Liver (tissue), 3 donors: ENCODE results near the gene WWC2.

Source experiments
- FOXA1 ChIP-seq: IDR thresholded peaks from 2 replicates; pipeline ENCODE4 v1.6.1; 2016; ENCODE audit warnings: antibody characterized with exemption
- JUND ChIP-seq, 2 donors: IDR thresholded peaks; 2 replicates each; pipeline ENCODE4 v1.6.1; 2016; ENCODE audit warnings: antibody characterized with exemption in 2 of 2
- NR2F2 ChIP-seq: IDR thresholded peaks from 2 replicates; pipeline ENCODE4 v1.6.1; 2016; ENCODE audit warnings: antibody characterized with exemption
- RAD21 ChIP-seq, 2 donors: IDR thresholded peaks; 2 replicates each; pipeline ENCODE4 v1.6.1; 2016; ENCODE audit warnings: antibody characterized with exemption in 2 of 2, mild to moderate bottlenecking in 2 of 2
- RXRA ChIP-seq, 2 donors: IDR thresholded peaks; 2 replicates each; pipeline ENCODE4 v1.6.1; 2017 to 2018; ENCODE audit warnings: antibody characterized with exemption in 2 of 2, mild to moderate bottlenecking in 1 of 2
- SP1 ChIP-seq: IDR thresholded peaks from 2 replicates; pipeline ENCODE4 v1.6.1; 2018; ENCODE audit warnings: antibody characterized with exemption, mild to moderate bottlenecking
- TF ChIP-seq, protein P1 (sequence below): fragments of 150-350 bp; IDR thresholded peaks from 2 replicates; pipeline ENCODE4 v1.5.1; 2017; ENCODE audit warnings: improper control_type of control experiment, low read depth, low read length; ENCODE audit not compliant: missing input control
- TF ChIP-seq, protein P2 (sequence below): IDR thresholded peaks from 2 replicates; pipeline ENCODE4 v1.6.1; 2016; ENCODE audit warnings: antibody characterized with exemption
- TF ChIP-seq, protein P3 (sequence below): IDR thresholded peaks from 2 replicates; pipeline ENCODE4 v1.6.1; 2016; ENCODE audit warnings: antibody characterized with exemption
- TF ChIP-seq, protein P4 (sequence below): IDR thresholded peaks from 2 replicates; pipeline ENCODE4 v1.6.1; 2016; ENCODE audit warnings: antibody characterized with exemption, mild to moderate bottlenecking
- donor health status: healthy.
- donor health status: healthy.

DNA sequence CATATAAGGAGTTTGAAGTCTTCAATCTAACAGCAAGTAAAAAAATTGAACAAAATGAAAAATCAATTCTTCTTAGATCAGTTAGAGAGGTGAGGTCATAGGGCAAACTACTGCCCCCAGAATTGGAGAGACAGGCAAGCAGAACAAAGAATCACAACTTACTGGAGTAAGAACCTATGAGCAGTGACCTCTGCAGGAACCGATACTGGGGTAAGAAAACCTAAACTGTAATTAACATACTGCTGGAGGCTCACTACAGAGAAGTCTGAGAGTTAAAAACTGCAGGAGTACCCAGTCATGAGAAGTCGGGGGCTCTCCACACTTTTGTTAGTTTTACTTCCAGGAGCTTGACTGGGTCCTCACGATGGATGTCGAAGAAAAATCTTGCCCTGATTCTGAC, 205.0 kb downstream of the WWC2 start:
- TF ChIP-seq, protein P1, sequence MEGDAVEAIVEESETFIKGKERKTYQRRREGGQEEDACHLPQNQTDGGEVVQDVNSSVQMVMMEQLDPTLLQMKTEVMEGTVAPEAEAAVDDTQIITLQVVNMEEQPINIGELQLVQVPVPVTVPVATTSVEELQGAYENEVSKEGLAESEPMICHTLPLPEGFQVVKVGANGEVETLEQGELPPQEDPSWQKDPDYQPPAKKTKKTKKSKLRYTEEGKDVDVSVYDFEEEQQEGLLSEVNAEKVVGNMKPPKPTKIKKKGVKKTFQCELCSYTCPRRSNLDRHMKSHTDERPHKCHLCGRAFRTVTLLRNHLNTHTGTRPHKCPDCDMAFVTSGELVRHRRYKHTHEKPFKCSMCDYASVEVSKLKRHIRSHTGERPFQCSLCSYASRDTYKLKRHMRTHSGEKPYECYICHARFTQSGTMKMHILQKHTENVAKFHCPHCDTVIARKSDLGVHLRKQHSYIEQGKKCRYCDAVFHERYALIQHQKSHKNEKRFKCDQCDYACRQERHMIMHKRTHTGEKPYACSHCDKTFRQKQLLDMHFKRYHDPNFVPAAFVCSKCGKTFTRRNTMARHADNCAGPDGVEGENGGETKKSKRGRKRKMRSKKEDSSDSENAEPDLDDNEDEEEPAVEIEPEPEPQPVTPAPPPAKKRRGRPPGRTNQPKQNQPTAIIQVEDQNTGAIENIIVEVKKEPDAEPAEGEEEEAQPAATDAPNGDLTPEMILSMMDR, result no peak
- TF ChIP-seq, protein P2, sequence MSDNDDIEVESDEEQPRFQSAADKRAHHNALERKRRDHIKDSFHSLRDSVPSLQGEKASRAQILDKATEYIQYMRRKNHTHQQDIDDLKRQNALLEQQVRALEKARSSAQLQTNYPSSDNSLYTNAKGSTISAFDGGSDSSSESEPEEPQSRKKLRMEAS, result no peak
- TF ChIP-seq RAD21 (IDR thresholded peaks at IDR 0.05) (no peak), FOXA1 (no peak), NR2F2 (no peak), JUND (IDR thresholded peaks at IDR 0.05) (no peak), SP1 (no peak), RXRA (IDR thresholded peaks at IDR 0.05) (no peak)
- TF ChIP-seq, protein P3, sequence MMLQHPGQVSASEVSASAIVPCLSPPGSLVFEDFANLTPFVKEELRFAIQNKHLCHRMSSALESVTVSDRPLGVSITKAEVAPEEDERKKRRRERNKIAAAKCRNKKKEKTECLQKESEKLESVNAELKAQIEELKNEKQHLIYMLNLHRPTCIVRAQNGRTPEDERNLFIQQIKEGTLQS, result no peak
- TF ChIP-seq, protein P4, sequence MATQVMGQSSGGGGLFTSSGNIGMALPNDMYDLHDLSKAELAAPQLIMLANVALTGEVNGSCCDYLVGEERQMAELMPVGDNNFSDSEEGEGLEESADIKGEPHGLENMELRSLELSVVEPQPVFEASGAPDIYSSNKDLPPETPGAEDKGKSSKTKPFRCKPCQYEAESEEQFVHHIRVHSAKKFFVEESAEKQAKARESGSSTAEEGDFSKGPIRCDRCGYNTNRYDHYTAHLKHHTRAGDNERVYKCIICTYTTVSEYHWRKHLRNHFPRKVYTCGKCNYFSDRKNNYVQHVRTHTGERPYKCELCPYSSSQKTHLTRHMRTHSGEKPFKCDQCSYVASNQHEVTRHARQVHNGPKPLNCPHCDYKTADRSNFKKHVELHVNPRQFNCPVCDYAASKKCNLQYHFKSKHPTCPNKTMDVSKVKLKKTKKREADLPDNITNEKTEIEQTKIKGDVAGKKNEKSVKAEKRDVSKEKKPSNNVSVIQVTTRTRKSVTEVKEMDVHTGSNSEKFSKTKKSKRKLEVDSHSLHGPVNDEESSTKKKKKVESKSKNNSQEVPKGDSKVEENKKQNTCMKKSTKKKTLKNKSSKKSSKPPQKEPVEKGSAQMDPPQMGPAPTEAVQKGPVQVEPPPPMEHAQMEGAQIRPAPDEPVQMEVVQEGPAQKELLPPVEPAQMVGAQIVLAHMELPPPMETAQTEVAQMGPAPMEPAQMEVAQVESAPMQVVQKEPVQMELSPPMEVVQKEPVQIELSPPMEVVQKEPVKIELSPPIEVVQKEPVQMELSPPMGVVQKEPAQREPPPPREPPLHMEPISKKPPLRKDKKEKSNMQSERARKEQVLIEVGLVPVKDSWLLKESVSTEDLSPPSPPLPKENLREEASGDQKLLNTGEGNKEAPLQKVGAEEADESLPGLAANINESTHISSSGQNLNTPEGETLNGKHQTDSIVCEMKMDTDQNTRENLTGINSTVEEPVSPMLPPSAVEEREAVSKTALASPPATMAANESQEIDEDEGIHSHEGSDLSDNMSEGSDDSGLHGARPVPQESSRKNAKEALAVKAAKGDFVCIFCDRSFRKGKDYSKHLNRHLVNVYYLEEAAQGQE, result no peak
